Measurements from ENCODE around the gene UGT1A1. TPM values are rescaled to one million over a fixed set of nuclear protein-coding genes. Genes with fewer than 3 reads are reported as not detected.
"Not testable (repeated sequence)": the region's sequence is repeated elsewhere in the genome, so short reads cannot be mapped to it uniquely, and the experiment has no call there.

Gene UGT1A1
- total and polyA plus RNA-seq, 2 of the 13 experiments (the other 11 are each of a cell fraction or from before 2014, with no cell fraction given), result 0.69 to 0.75 TPM

- TF ChIP-seq ZNF589 (CRISPR knock-in tag; conservative IDR thresholded peaks at IDR 0.05) (peak; percentile 58; the same call in 1 of the 2 replicates), ZNF441 (CRISPR knock-in tag; IDR thresholded peaks at IDR 0.05; ENCODE audit: borderline replicate concordance) (peak; percentile 87), ZMAT3 (CRISPR knock-in tag; conservative IDR thresholded peaks at IDR 0.05) (peak; percentile 75), MEF2D (CRISPR knock-in tag; IDR thresholded peaks at IDR 0.05) (peak; percentile 58; the same call in 1 of the 2 replicates), ATF5 (CRISPR knock-in tag; IDR thresholded peaks at IDR 0.05; ENCODE audit: low read depth) (0 out of 2 replicates have a peak, but pooled peaks have one; percentile 29), SOX5 (CRISPR knock-in tag; IDR thresholded peaks at IDR 0.05; ENCODE audit: borderline replicate concordance) (peak; percentile 67), ZBTB38 (CRISPR knock-in tag; IDR thresholded peaks at IDR 0.05) (peak; percentile 70), MAZ (CRISPR knock-in tag; IDR thresholded peaks at IDR 0.05; ENCODE audit: low read depth) (peak; percentile 40; the same call in 1 of the 2 replicates), KDM6A (CRISPR knock-in tag; IDR thresholded peaks at IDR 0.05; ENCODE audit: low read depth) (0 out of 2 replicates have a peak, but pooled peaks have one; percentile 30), HINFP (CRISPR knock-in tag; IDR thresholded peaks at IDR 0.05; ENCODE audit: low read depth) (peak; percentile 40; the same call in 1 of the 2 replicates), SALL1 (CRISPR knock-in tag; IDR thresholded peaks at IDR 0.05) (peak; percentile 94), HNF4G (IDR thresholded peaks at IDR 0.05; ENCODE audit: borderline replicate concordance, low read depth, low read length) (peak; percentile 13; the same call in 1 of the 2 replicates), MTF2 (CRISPR knock-in tag; IDR thresholded peaks at IDR 0.05; ENCODE audit: borderline replicate concordance) (peak; percentile 94; the same call in 1 of the 2 replicates), ZNF563 (CRISPR knock-in tag; IDR thresholded peaks at IDR 0.05) (peak; percentile 89), SRY (CRISPR knock-in tag; IDR thresholded peaks at IDR 0.05) (peak; percentile 67; the same call in 1 of the 2 replicates), WIZ (CRISPR knock-in tag; IDR thresholded peaks at IDR 0.05) (peak; percentile 81; the same call in 1 of the 2 replicates), GATAD2A (CRISPR knock-in tag; IDR thresholded peaks at IDR 0.05) (peak; percentile 42)
- not testable (repeated sequence) for TF ChIP-seq MAZ (IDR thresholded peaks at IDR 0.05; ENCODE audit: borderline replicate concordance, low read depth, low read length); HNF4G (CRISPR knock-in tag; IDR thresholded peaks at IDR 0.05; ENCODE audit: borderline replicate concordance, low read depth)
- TF ChIP-seq, protein P1, sequence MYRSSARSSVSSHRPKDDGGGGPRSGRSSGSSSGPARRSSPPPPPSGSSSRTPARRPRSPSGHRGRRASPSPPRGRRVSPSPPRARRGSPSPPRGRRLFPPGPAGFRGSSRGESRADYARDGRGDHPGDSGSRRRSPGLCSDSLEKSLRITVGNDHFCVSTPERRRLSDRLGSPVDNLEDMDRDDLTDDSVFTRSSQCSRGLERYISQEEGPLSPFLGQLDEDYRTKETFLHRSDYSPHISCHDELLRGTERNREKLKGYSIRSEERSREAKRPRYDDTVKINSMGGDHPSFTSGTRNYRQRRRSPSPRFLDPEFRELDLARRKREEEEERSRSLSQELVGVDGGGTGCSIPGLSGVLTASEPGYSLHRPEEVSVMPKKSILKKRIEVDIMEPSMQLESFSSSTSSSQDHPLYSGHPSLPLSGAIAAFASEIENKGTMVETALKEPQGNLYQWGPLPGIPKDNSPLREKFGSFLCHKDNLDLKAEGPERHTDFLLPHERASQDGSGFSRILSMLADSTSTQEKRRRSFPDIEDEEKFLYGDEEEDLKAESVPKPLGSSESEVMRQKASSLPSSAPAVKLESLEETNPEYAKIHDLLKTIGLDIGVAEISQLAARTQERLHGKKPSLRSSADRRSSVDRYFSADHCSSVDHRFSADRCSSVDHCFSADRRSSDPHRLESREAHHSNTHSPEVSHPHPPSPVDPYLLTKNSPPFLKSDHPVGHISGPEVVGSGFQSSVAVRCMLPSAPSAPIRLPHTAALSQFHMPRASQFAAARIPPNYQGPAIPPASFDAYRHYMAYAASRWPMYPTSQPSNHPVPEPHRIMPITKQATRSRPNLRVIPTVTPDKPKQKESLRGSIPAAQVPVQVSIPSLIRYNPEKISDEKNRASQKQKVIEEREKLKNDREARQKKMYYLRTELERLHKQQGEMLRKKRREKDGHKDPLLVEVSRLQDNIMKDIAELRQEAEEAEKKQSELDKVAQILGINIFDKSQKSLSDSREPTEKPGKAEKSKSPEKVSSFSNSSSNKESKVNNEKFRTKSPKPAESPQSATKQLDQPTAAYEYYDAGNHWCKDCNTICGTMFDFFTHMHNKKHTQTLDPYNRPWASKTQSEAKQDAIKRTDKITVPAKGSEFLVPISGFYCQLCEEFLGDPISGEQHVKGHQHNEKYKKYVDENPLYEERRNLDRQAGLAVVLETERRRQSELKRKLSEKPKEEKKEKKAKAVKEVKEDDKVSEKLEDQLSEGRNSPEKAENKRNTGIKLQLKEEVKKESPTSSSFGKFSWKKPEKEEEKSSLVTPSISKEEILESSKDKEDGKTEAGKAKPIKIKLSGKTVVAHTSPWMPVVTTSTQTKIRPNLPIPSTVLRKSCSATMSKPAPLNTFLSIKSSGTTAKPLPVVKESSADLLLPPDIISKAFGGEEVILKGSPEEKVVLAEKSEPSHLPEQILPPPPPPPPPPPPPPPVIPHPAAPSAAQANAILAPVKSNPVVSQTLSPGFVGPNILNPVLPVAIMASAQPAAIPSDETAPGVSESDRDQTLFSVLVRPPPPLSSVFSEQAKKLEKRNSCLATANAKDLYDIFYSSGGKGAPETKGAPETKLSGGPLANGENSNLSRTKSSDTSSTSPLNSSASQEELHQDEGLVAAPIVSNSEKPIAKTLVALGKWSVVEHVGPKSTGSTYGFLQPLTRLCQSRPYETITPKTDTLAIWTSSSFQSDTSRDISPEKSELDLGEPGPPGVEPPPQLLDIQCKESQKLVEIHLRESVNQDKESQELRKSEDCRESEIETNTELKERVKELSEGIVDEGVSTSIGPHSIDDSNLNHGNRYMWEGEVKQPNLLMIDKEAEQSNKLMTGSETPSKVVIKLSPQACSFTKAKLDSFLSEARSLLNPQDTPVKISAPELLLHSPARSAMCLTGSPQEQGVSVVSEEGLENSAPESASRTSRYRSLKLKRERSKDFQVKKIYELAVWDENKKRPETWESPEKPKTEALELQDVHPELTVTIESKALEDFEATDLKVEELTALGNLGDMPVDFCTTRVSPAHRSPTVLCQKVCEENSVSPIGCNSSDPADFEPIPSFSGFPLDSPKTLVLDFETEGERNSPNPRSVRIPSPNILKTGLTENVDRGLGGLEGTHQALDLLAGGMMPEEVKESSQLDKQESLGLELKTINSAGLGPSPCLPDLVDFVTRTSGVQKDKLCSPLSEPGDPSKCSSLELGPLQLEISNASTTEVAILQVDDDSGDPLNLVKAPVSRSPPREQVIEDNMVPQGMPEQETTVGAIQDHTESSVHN (CRISPR knock-in tag; IDR thresholded peaks at IDR 0.05), result peak; percentile 63; the same call in 1 of the 2 replicates
Measured at GRCh38 chr2:233736868-233737653, 23.0 kb upstream of the UGT1A1 start (continued).
